Loucy (cell line): Measurements from ENCODE around the gene CHMP4A.

ENCODE experiments used
- H2AFZ ChIP-seq: fragments of 200-600 bp; sonication (generic); 2 replicates; pipeline ENCODE4 v1.6.0; 2016; ENCODE audit warnings: antibody characterized with exemption, mild to moderate bottlenecking, low read length, moderate library complexity
- H3F3A ChIP-seq: fragments of 200-600 bp; 2 replicates; pipeline ENCODE4 v1.6.0; 2016; ENCODE audit warnings: antibody characterized with exemption, low read depth, mild to moderate bottlenecking
- H3K27me3 ChIP-seq: fragments of 200-600 bp; sonication (generic); 2 replicates; pipeline ENCODE4 v1.6.1; 2014; ENCODE audit warnings: low read length, mild to moderate bottlenecking; ENCODE audit not compliant: insufficient read depth, poor library complexity, severe bottlenecking
- H3K36me3 ChIP-seq: fragments of 200-600 bp; sonication (generic); 2 replicates; pipeline ENCODE4 v1.6.1; 2016; ENCODE audit warnings: low read length; ENCODE audit not compliant: insufficient read depth
- H3K4me1 ChIP-seq: fragments of 200-600 bp; sonication (generic); 2 replicates; pipeline ENCODE4 v1.5.1; 2014; ENCODE audit warnings: low read length, mild to moderate bottlenecking; ENCODE audit not compliant: insufficient read depth, poor library complexity, severe bottlenecking
- H3K4me2 ChIP-seq: fragments of 200-600 bp; sonication (generic); 2 replicates; pipeline ENCODE4 v1.6.0; 2014; ENCODE audit warnings: antibody characterized with exemption, low read length, low read depth, mild to moderate bottlenecking; ENCODE audit not compliant: poor library complexity, severe bottlenecking
- H3K4me3 ChIP-seq: fragments of 200-600 bp; sonication (generic); 2 replicates; pipeline ENCODE4 v1.5.1; 2014; ENCODE audit warnings: low read length, mild to moderate bottlenecking, mixed read lengths; ENCODE audit not compliant: poor library complexity, severe bottlenecking
- H3K79me2 ChIP-seq: fragments of 200-600 bp; sonication (generic); 2 replicates; pipeline ENCODE4 v1.6.1; 2014; ENCODE audit warnings: low read length; ENCODE audit not compliant: insufficient read depth
- H3K9ac ChIP-seq: fragments of 200-600 bp; sonication (generic); 2 replicates; pipeline ENCODE4 v1.6.0; 2014; ENCODE audit warnings: mild to moderate bottlenecking, low read depth, low read length, moderate library complexity; ENCODE audit not compliant: poor library complexity, severe bottlenecking
- H3K9me2 ChIP-seq: fragments of 200-600 bp; sonication (generic); replicated peaks from 2 replicates; pipeline ENCODE4 v1.6.1; 2016; ENCODE audit warnings: low read depth, low read length, mixed read lengths
- H3K9me3 ChIP-seq: fragments of 200-600 bp; sonication (generic); 2 replicates; pipeline ENCODE4 v1.6.1; 2014; ENCODE audit warnings: mild to moderate bottlenecking, antibody characterized with exemption, low read length, low read depth; ENCODE audit not compliant: insufficient read depth
- H4K20me1 ChIP-seq: fragments of 200-600 bp; sonication (generic); 2 replicates; pipeline ENCODE4 v1.6.0; 2014; ENCODE audit warnings: antibody characterized with exemption, low read length, mild to moderate bottlenecking; ENCODE audit not compliant: insufficient read depth, poor library complexity, severe bottlenecking
- CTCF ChIP-seq: fragments of 200-600 bp; sonication (generic); conservative IDR thresholded peaks from 2 replicates; pipeline ENCODE4 v1.5.1; 2014; ENCODE audit warnings: mild to moderate bottlenecking, antibody characterized with exemption, low read length
- EZH2phosphoT487 ChIP-seq: fragments of 200-600 bp; IDR thresholded peaks from 2 replicates; pipeline ENCODE4 v1.6.1; 2018; ENCODE audit warnings: antibody characterized with exemption, mild to moderate bottlenecking, moderate library complexity, borderline replicate concordance

CHMP4A gene

DNA sequence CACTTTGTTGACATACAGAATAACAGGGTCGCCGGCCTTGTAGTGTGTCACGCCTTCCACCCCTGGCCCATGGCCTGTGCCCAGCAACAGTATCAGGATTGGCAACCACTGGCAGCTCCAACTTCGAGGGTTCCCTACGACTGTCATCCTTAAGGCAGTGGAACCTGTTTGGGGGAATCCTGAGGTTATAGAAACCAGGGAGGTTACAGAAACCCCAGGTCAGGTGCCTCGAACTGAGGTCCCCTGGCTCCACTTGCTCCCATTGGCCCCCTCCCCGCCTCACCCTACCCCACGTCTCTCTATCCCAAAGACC lies 18.5 kb downstream of the CHMP4A start:
- peaks cover 48% of the 10 kb centered on the region for H3K79me2 ChIP-seq
- no peaks in the 10 kb centered on the region for H4K20me1 ChIP-seq
- peak overlapping the region; percentile 92 for H3K9ac ChIP-seq
- H3K9me2 ChIP-seq, result no peaks in the 10 kb centered on the region
- no peak for TF ChIP-seq CTCF
- no peak for TF ChIP-seq EZH2phosphoT487
- H3K36me3 ChIP-seq, result no peaks in the 10 kb centered on the region
- H3F3A ChIP-seq, result no peaks in the 10 kb centered on the region
- peaks cover 24% of the 10 kb centered on the region for H3K4me1 ChIP-seq
- H3K9me3 ChIP-seq, result no peaks in the 10 kb centered on the region
- peak overlapping the region; percentile 99 for H3K4me2 ChIP-seq
- peak overlapping the region; percentile 92 for H3K4me3 ChIP-seq
- H2AFZ ChIP-seq, result peak overlapping the region; percentile 96
- H3K27me3 ChIP-seq, result no peaks in the 10 kb centered on the region

- H3K9ac ChIP-seq, result peak overlapping the region; percentile 92
- peaks cover 48% of the 10 kb centered on the region for H3K79me2 ChIP-seq
- H2AFZ ChIP-seq, result no peak overlapping the region
- peak overlapping the region; percentile 99 for H3K4me2 ChIP-seq
- H3K27me3 ChIP-seq, result no peaks in the 10 kb centered on the region
- no peaks in the 10 kb centered on the region for H3K36me3 ChIP-seq
- H4K20me1 ChIP-seq, result no peaks in the 10 kb centered on the region
- H3K9me3 ChIP-seq, result no peaks in the 10 kb centered on the region
- no peak for TF ChIP-seq EZH2phosphoT487
- no peak for TF ChIP-seq CTCF
- H3K9me2 ChIP-seq, result no peaks in the 10 kb centered on the region
- peak overlapping the region; percentile 92 for H3K4me3 ChIP-seq
- H3K4me1 ChIP-seq, result peaks cover 25% of the 10 kb centered on the region
- no peaks in the 10 kb centered on the region for H3F3A ChIP-seq
These were observed 19.0 kb downstream of the CHMP4A start for GRCh38 chr14:24194186-24194872.

- H3K9me2 ChIP-seq, result no peaks in the 10 kb centered on the region
- no peaks in the 10 kb centered on the region for H3K9me3 ChIP-seq
- TF ChIP-seq CTCF (no peak), EZH2phosphoT487 (no peak)
- no peaks in the 10 kb centered on the region for H3F3A ChIP-seq
- H4K20me1 ChIP-seq, result no peaks in the 10 kb centered on the region
- no peak overlapping the region for H3K9ac ChIP-seq
- H3K4me2 ChIP-seq, result peak overlapping the region; percentile 26
- no peak overlapping the region for H2AFZ ChIP-seq
- no peaks in the 10 kb centered on the region for H3K27me3 ChIP-seq
- peaks cover 48% of the 10 kb centered on the region for H3K79me2 ChIP-seq
- peaks cover 30% of the 10 kb centered on the region for H3K4me1 ChIP-seq
- H3K4me3 ChIP-seq, result no peak overlapping the region
- no peaks in the 10 kb centered on the region for H3K36me3 ChIP-seq
These were observed 20.4 kb downstream of the CHMP4A start for GRCh38 chr14:24192933-24193332.
